ENCODE results near the gene GRHL3.

GRHL3 gene

GRCh38 chr1:24302209-24302611 is 16.9 kb upstream of the GRHL3 start:
- H3K27ac ChIP-seq: no peak overlapping the region
- POLR2A ChIA-PET (ENCODE audit: low non-redundant PET): no interaction called here

GRCh38 chr1:24303600-24303999 is 15.6 kb upstream of the GRHL3 start:
- no peak overlapping the region for H3K27ac ChIP-seq
- no peak for DNase-seq (ENCODE audit: low spot score)
- POLR2A ChIA-PET (ENCODE audit: low non-redundant PET): no interaction called here
- no peak for TF ChIP-seq CTCF (conservative IDR thresholded peaks at IDR 0.05; ENCODE audit: low read depth)
- CTCF ChIA-PET: no interaction called here

More at GRCh38 chr1:24302209-24302611, 16.9 kb upstream of the GRHL3 start:
- TF ChIP-seq CTCF (conservative IDR thresholded peaks at IDR 0.05; ENCODE audit: low read depth): no peak
- no peak for DNase-seq (ENCODE audit: low spot score)
- CTCF ChIA-PET: interaction anchor here (0.6 to 1.0 kb wide), 2 partner anchors 54 to 103 kb away, joined by 4 read pairs; no protein-coding TSS in a partner anchor

GRCh38 chr1:24304763-24305162 is 14.4 kb upstream of the GRHL3 start:
- no peak for TF ChIP-seq CTCF (conservative IDR thresholded peaks at IDR 0.05; ENCODE audit: low read depth)
- POLR2A ChIA-PET (ENCODE audit: low non-redundant PET): no interaction called here
- CTCF ChIA-PET: interaction anchor here (0.6 kb wide), 1 partner anchor 21 kb away, joined by 5 read pairs; no protein-coding TSS in a partner anchor
- H3K27ac ChIP-seq: no peak overlapping the region
- no peak for DNase-seq (ENCODE audit: low spot score)

GRCh38 chr1:24308365-24309015 is 10.7 kb upstream of the GRHL3 start:
- H3K27ac ChIP-seq: no peak overlapping the region
- ChIA-PET CTCF (interaction anchor here (1.1 kb wide), 2 partner anchors 11 to 22 kb away, joined by 3 read pairs; partner anchors contain the start of gene GRHL3), POLR2A (ENCODE audit: low non-redundant PET) (no interaction called here)
- DNase-seq (ENCODE audit: low spot score): no peak
- no peak for TF ChIP-seq CTCF (conservative IDR thresholded peaks at IDR 0.05; ENCODE audit: low read depth)

- POLR2A ChIA-PET (ENCODE audit: low non-redundant PET): no interaction called here
- CTCF ChIA-PET: interaction anchor here (0.6 to 1.1 kb wide), 3 partner anchors 9 to 24 kb away, joined by 3 read pairs; partner anchors contain the start of gene GRHL3
These were observed 9.2 kb upstream of the GRHL3 start for GRCh38 chr1:24309762-24310485.

More at GRCh38 chr1:24309762-24310485, 9.2 kb upstream of the GRHL3 start:
- H3K27ac ChIP-seq: no peak overlapping the region
- DNase-seq (ENCODE audit: low spot score): peak; percentile 77
- TF ChIP-seq CTCF (conservative IDR thresholded peaks at IDR 0.05; ENCODE audit: low read depth): no peak

Data from RWPE1 (cell line).